HG03159 (cell line): Measurements from ENCODE around the gene WBP11.
"Not testable (repeated sequence)": the region's sequence is repeated elsewhere in the genome, so short reads cannot be mapped to it uniquely, and the experiment has no call there.

ENCODE experiments used
- ATAC-seq: cut with Tn5 transposase; IDR thresholded peaks from one replicate; pipeline ENCODE4 v1.9.1; 2021; ENCODE audit warnings: mild to moderate bottlenecking, moderate library complexity; ENCODE audit not compliant: unreplicated experiment

Gene WBP11

DNA sequence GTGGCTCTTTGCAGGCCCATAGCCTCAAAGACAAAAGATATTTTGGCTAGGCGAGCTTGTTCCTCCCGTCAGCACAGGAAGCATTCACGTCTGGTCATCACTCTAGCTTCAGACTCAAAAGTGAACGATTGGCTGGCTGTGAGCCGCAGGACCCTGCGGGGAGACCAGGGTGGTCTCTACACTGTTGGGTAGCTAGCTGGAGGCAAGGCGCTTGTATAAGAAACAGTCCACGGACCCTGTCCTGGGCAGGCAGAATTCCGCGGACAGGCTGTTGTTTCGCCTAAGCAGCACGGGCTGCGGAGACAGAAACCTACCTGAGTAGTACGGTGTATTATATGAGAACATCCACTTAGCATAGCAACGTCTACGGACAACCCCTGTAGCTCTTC, 29.6 kb downstream of the WBP11 start:
- ATAC-seq: peak; percentile 11

DNA sequence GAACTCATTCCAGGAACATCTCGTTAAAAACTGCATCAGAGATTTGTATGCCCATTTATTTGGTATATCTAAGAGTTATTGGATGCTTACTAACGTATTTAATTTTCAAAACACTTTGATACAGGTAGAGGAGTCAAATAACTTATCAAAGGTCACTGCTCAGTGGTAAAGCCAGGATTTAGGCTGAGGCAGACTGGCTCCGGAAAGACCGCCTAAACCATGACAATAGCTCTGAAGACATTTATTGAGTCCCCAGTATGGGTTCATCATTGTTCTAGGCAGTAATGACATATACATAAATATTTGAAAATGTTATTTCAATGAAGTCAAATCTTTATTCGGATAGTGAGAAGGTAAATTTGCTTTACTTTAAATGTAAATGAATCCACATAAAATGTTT, 30.3 kb downstream of the WBP11 start:
- ATAC-seq: no peak

DNA sequence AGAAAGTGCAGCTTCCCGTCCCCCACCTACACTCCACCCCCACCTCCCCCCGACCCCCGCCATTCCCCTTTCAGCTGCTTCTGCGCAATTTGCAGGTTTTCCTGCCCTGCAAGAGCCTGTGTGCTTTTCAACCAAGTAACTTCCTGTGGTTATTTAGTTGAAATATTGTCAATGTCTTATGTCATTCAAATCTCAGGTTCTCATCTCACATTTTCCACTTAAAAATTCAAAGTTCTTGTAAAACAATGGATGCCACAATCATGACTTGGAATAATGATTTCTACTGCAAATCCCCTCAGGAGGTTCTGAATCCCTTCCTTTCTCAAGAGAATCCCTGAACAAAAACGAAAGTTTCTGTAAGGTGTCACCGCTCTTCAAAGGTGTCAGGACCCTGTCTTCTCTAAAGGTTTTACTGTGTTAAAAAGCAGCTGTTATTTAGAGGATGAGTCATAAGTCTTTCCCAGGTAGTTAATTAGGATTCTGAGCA, 31.6 kb downstream of the WBP11 start:
- ATAC-seq: no peak

DNA sequence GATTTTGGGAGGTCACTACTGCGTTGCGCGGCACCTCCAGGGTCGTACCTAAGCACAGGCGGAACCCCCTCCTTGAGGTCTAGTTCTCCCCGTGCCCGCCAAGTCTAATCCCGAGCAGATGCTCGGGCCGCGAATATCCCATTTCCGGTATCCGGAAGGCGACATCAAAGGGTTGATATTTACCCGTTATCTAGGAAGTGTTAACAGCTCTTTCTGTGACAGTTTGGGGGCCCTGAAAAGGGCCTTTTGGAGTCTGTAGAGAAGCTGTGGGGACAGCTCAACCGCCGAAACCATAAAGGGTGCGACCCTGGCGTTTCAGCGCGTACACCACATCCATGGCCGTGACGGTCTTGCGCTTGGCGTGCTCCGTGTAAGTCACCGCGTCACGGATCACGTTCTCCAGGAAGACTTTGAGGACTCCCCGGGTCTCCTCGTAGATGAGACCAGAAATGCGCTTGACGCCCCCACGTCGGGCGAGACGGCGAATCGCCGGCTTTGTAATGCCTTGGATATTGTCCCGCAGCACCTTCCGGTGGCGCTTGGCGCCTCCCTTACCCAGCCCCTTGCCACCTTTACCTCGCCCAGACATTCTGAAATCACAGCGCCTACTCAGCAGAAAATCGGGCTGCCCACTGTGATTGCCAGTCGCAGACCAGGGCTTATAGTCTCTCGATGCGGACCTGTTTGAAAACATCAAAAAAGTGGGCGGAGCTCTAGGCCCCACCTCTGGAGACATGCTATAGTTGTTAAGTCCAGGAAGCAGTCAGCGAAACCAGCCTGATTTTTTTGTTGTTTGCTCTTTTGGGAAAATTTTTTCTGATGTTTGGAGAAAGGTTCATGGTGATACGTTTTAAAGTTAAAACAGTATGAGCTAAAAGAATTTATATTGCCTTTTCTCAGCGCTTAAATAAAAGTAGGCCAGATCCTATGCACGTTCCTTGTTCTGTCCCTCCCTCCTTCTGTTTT, 32.5 kb downstream of the WBP11 start:
- peak; percentile 29 for ATAC-seq

DNA sequence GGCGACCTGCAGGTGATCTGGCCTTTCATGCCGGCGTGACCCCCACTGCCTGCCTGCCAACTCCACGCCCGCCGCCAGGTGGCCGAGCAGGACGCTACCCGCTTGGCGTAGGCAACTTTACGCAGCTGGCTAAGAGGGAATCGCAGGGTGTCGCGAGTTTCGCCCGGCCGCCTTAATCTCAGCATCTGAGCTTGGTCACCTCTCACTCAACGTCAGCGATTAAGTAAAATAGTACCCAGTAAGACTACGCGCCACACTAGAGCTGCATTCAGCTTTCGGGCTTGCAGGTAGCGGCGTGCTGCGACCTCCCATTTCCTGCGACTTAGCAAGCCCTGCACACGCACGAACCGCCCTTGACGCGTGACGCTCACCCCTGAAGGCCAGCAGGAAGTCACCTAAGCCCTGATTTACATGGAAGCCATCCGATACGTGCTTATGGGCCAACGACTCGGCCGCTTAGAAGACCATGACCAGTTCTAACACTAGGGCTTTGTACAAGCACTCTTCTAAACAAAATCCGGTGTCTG, 33.2 kb downstream of the WBP11 start:
- peak; percentile 40 for ATAC-seq

DNA sequence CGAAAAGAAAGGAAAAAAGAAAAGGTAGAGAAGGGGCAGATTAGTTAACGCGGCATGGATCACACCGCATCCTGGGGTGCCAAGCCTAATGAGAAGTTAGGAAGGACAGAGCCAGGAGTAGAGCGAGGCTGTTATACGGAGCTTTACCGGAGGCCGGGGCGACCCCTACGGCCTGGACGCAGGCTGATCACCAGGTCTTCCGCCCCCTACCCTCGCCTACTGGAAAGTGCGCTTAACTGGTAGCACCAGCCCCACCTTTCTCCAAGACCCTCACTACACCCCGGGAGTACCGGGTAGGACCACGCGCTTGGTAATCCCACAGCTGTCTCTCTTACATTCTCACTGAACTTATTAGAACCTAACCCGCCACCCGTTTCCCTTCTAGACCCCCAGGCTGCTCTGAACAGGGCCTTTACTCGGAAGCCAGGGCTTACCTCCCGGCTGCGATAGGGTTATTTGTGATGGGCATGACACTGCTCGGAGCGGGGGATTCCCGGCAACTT, 33.8 kb downstream of the WBP11 start:
- no peak for ATAC-seq

DNA sequence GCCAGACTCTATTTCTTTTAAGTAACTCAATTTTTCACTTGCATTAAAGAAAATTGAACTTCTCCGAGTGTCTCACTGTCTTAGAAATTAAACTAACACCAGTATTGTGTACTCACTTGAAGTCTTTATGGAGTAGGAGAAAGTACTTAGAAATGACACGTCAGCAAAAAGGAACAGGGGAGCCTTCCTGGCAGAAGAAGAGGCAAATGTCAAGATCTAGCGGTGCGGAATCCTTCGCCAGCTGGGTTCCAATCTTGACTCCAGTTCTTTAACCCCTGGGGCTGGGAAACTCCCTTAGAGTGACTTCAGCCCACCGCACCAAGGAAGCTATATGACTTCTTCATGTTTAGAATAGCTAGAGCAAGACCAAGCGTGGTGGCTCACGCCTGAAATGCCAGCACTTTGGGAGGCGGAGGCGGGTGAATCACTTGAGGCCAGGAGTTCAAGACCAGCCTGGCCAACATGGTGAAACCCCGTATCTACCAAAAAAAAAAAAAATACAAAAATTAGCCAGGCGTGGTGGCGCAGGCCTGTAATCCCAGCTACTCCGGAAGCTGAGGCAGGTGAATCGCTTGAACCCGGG, 34.4 kb downstream of the WBP11 start:
- ATAC-seq: no peak

DNA sequence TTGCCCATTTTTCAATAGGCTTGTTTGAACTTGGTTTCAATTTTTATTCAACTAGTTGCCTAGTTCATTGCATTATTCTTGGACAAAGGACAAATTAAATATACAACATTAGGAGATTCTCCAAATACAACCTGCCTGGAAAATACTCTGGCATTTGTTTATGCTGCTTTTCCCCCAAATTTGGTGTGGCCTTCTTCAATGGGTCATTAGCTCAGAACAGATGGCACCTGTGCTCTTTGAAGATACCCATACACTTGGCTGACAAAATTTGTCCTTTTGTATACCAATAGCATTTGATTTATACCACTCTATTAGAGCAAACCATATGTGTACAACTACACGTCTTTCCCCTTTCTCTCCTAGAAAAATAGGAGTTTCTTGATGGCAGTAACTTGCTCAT, 35.7 kb downstream of the WBP11 start:
- no peak for ATAC-seq

DNA sequence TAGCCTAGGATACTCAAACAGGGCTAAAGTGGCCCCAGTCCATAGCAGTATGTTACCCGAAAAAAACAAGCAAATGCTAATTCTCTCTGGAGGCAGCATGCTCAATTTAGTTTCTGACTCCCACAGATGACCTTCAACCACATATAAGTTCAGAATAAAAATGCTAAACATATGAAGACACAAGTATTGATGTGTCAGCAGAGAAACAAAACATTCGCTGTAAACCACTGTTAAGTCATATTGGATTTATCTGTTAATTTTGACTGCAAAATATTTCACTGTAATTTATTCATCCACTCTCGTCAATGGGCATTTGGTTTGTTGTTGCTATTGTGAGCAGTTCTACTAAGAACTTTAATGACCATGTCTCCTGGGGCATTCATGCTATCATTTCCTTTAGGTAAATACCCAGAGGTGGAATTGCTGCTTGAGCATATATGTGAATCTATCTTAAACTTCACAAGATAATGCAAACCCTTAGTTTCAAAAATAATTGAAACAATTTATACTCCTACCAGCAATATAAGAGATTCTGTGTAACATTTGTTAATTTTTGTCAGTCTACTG, 36.5 kb downstream of the WBP11 start:
- no peak for ATAC-seq

DNA sequence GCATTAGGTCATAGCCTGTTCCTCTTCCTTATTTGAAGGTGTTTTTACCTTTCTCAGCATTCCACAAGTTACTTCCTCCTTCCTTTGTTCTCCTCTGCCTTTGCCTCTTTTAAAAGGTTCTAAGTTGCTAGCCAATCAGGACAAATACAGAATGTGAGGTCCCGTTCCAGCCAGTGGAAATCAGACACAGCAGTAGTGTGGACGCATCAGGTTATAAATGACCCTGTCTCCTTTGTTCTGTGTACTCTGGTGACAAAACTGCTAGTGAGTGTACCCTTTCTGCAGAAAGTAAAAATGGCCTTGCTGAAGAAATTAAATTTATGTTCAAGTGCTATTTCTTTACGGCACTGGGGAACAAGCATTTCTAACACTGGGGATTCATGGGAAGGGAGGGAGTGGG, 37.3 kb downstream of the WBP11 start:
- ATAC-seq: not testable (repeated sequence)

DNA sequence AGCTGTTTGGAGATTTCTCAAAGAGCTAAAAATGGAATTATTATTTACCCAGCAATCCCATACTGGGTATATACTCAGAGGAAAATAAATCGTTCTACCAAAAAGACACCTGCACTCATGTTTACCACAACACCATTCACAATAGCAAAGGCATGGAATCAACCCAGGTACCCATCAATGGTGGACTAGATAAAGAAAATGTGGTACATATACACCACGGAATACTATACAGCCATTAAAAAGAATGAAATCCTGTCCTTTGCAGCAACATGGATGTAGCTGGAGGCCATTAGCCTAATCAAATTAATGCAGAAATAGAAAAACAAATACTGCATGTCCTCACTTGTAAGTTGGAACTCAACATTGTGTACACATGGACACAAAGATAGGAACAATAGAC, 37.9 kb downstream of the WBP11 start:
- no peak for ATAC-seq

DNA sequence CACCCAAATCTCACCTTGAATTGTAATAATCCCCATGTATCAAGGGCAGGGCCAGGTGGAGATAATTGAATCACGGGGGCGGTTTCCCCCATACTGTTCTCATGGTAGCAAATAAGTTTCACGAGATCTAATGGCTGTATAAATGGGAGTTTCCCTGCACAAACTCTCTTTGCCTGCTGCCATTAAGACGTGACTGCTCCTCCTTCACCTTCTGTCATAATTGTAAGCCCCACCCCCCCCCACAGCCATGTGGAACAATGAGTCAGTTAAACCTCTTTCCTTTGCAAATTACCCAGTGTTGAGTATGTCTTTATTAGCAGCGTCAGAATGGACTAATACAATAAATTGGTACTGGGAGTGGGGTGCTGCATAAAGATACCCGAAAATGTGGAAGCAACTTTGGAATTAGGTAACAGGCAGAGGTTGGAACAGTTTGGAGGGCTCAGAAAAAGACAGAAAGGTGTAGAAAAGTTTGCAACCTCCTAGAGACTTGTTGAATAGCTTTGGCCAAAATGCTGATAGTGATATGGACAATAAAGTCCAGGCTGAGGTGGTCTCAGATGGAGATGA, 43.5 kb downstream of the WBP11 start:
- not testable (repeated sequence) for ATAC-seq

DNA sequence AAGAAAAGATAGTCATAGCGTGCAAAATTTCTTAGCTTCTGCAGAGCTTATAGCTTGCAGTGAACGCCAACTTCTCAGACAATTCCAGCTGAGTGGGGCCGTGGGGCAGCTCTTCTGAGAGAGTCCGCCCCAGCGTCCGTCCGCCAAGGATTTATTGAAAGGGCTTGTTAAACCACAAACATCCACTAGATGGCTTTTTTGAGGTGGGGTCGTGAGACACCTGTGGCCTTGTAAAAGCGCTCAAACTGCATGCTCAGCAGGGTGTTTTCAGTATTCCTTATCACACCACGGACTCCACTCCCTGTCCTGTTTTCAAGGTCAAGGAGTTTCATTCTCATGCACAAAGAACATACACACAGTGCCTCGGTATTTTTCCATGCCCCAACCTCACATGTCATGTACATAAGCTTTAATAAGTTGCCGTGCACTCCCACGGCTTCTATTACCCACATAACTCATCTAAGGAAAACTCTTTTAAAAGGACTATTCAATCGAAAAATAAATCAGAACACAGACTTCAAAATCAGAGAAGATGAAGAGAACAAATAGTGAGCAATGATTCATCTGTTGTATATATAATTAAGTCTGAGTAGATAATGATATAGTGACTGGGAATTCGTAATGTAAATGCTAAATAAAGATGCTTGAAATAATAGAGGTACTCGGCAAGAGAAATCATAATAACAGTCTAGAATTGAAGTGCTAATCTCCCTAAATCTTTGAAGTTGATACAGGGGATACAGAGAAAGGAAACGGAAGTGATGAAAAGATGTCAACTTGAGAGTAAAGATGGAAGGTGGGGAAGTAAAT, 46.7 kb downstream of the WBP11 start:
- ATAC-seq: no peak

DNA sequence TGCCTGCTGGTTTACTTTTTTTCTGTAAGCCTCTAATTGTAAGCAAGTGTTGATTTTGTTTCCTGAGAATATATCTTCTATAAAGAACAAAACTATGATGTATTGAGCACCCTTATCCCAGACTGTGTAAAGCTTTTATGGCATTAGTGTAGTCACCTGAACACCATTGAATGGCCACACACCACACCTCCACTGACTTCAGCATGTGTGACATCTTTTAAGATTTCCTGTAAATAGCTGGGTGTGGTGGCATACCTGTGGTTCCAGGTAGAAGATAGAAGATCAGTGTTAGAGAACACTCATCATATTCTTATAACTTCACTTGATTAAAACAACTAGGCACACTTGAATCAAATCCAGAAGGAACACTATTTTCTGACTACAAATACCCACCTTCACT, 51.3 kb downstream of the WBP11 start:
- no peak for ATAC-seq

DNA sequence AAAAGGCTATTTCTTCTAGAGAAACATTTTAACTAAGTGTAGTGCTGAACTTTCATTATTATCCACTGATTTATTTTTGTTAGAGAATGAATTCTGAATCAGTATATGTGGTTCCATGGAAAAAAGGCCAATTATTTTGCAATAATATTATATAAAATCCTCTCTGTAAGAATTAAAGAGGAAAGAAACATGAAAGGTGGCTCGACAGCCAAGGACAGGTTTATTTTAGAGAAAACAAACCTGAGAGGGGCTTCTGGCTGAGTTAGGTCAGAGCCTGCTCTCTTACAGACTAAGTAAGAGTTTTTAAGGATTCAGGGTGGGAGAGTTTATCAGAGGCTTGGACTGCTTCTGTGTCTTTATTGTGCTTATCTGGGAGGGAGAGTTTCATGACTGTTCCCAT, 60.2 kb downstream of the WBP11 start:
- ATAC-seq: no peak

DNA sequence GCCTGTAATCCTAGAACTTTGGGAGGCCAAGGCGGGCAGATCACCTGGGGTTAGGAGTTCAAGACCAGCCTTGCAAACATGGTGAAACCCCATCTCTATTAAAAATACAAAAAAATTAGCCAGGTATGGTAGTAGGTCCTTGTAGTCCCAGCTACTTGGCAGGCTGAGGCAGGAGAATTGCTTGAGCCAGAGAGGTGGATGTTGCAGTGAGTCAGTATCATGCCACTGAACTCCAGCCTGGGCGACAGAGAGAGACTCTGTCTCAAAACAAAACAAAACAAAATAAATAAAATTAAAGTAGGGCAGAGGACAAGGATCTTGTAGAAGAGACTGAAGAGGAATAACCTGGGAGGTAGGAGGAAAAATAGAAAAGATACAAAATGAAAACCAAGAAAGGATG, 61.3 kb downstream of the WBP11 start:
- ATAC-seq: no peak

DNA sequence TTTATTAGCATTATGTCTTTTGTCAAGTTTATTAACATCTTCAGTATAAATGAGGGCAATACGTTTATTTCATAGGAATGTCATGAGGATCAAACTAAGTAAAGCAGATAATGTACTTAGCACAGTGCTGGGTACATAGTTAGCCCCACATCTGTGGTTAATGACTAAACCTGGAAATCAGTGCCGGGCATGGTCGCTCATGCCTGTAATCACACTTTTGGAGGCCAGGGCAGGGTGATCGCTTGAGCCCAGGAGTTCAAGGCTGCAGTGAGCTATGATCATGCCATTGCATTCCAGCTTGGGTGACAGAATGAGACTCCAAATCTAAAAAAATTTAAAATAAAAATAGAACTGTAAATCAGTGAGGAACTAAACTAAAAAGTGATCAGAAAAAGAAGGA, 62.1 kb downstream of the WBP11 start:
- no peak for ATAC-seq

DNA sequence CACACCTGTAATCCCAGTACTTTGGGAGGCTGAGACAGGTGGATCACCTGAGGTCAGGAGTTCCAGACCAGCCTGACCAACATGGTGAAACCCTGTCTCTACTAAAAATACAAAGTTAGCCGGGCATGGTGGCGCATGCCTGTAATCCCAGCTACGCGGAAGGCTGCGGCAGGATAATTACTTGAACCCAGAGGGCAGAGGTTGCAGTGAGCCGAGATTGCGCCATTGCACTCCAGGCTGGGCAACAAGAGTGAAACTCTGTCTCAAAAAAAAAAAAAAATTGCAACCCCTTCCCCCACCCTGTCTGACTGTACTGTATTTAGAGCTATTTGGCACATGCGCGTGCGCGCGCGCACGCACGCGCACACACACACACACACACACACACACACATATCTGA, 66.8 kb downstream of the WBP11 start:
- not testable (repeated sequence) for ATAC-seq
